ENCODE results near the gene SNX10.
"Not testable (repeated sequence)": the region's sequence is repeated elsewhere in the genome, so short reads cannot be mapped to it uniquely, and the experiment has no call there.

The SNX10 gene, protein sequence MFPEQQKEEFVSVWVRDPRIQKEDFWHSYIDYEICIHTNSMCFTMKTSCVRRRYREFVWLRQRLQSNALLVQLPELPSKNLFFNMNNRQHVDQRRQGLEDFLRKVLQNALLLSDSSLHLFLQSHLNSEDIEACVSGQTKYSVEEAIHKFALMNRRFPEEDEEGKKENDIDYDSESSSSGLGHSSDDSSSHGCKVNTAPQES

DNA sequence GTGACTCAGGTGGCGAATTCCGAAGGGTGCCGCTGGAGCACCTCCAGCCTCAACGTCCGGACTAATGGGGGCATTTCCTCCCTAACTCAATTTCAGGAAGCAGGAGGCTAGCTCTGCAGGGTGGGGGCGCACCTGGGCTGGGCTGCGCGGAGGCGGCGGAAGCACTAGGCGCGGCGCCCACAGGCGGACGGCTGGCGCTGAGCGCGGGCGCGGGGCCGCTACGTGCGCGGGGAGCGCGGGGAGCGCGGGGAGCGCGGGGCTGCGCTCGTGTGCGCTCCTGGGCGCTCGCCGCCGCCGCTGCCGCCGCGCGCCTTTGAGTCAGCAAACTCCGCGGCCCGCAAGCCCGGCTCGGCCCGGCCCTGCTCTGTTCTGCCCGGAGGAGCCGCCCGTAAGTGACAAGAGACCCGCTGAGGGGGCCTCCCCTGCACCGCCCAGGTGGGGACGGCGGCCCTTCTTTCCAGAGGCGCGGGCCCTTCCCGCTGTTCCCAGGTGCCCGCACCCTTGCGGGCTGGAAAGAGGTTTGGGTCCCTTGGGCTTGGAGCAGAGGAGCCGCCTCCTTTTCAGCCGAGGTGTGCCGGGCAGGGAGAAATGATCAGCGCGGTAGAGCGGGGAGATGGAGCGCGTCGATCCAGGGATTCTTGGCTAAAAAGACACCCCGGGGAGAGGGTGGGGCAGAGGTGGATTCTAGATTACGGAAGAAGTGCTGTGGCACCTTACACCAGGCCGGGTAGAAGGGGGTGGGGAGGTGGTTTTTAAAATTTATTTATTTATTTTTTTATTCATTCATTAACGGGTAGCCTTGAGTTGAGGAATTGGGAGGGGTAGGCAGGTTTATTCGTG is at the start of gene SNX10:
Gene SNX10, plus strand, starts transcription at position 164 of the 840 bp plus-strand sequence. CDS start 54,581 bp downstream, outside the sequence.
- no peak for DNase-seq (ENCODE audit: low read depth)

- no peak for DNase-seq (ENCODE audit: low read depth)
These were observed 46.5 kb upstream of the SNX10 start for GRCh38 chr7:26245150-26245549.

GRCh38 chr7:26250239-26250638 is 41.4 kb upstream of the SNX10 start:
- DNase-seq (ENCODE audit: low read depth): no peak

DNA sequence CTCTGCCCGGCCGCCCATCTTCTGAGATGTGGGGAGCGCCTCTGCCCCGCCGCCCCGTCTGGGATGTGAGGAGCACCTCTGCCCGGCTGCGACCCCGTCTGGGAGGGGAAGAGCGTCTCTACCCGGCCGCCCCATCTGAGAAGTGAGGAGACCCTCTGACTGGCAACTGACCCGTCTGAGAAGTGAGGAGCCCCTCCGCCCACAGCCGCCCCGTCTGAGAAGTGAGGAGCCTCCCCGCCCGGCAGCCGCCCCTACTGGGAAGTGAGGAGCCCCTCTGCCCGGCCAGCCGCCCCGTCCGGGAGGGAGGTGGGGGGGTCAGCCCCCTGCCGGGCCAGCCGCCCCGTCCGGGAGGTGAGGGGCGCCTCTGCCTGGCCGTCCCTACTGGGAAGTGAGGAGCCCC is 29.8 kb upstream of the SNX10 start:
- DNase-seq (ENCODE audit: low read depth): not testable (repeated sequence)

DNA sequence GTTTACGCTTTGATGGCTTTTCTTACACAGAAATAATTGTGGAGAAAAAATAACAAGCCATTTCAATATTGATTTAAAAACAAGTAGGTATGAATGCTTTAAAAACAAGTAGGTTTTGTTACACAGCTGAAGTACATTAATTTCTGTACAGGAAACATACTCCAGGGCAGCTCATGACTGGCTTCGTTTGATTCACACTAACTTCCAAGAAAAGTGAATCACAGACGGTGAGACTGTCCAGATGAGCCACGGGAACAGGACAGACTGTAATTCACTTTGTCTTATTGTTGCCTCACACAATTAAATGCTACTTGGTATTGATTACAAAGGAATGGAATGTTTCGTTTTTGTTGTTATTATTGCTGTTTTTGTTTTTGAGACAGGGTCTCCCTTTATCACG is 26.6 kb upstream of the SNX10 start:
- no peak for DNase-seq (ENCODE audit: low read depth)

DNA sequence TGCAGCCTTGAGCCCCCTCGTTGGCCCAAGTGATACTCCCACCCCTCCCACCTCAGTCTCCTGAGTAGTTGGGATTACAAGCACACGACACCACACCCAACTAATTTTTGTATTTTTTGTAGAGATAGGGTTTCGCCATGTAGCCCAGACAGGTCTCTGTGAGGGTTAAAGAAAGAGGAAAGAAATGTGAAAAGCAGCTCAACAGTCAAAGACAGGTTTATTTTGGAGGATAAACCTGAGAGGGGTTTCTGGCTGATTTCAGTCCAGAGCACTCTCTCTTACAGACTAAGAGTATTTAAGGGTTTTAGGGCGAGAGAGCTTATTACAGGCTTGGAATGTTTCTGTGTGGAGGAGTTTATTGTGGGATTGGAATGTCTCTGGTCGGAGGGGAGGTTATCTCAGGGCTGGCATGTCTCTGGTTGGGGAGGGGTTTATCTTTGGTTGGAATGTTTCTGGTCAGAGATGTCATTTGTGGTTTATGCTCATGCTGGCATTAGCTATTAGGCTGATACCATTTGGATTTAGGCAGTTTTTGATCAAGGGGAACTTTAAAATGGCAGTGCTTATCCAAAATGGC is 26.1 kb upstream of the SNX10 start:
- DNase-seq (ENCODE audit: low read depth): no peak

- DNase-seq (ENCODE audit: low read depth): no peak
These were observed 24.0 kb upstream of the SNX10 start for GRCh38 chr7:26267601-26268166.

- no peak for DNase-seq (ENCODE audit: low read depth)
These were observed 16.4 kb upstream of the SNX10 start for GRCh38 chr7:26275213-26275612.

GRCh38 chr7:26278770-26279169 is 12.9 kb upstream of the SNX10 start:
- no peak for DNase-seq (ENCODE audit: low read depth)

GRCh38 chr7:26279405-26279804 is 12.3 kb upstream of the SNX10 start:
- no peak for DNase-seq (ENCODE audit: low read depth)

DNA sequence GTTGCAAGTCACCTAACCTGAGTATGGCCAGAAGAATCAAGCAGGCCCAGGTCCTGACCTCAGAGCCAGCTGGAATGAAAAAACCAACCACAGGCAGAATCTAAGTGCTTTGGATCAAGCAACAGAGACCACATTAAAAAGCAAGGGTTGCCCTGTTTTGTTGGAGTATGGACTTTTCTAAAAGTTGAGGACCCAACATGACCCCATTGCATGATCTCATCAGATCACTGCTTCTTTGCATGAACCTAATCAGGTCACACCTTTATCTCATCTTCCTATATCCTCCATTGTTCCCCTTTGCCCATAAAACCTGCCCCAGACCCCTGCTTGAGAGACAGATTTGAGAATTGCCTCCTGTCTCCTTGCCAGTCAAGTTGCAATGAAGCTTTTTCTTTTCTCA is 11.6 kb upstream of the SNX10 start:
- DNase-seq (ENCODE audit: low read depth): no peak

GRCh38 chr7:26280723-26281122 is 10.9 kb upstream of the SNX10 start:
- DNase-seq (ENCODE audit: low read depth): no peak

GRCh38 chr7:26284477-26284876 is 7.2 kb upstream of the SNX10 start:
- no peak for DNase-seq (ENCODE audit: low read depth)

DNA sequence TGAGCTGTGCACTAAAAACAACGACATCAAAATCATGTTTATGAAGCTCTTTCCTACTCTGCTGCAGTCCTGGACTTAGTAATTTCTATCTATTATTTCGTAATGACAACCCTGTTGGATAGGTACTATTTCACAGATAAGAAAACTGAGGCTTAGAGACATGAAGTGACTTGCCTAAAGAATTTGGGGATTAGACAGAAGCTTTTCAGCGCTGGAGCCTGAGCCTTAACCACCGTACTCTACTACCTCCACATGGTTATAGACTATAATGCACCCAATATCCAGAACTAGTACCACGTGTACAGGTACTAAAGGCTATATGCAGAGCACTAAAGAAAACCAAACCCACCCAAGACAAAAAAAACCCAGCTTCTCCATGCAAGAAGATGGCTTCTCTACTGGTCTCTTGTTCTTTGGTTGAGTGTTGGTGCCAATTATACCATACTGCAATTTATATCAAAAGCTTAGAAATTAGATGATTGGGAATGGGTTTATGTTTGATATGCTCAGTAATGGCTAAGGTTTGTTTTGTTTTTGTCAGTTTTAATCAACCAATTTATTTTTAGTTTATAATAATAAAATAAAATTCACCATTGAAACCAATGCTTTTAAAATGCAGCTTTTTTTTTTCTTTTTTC is 6.5 kb upstream of the SNX10 start:
- no peak for DNase-seq (ENCODE audit: low read depth)

DNA sequence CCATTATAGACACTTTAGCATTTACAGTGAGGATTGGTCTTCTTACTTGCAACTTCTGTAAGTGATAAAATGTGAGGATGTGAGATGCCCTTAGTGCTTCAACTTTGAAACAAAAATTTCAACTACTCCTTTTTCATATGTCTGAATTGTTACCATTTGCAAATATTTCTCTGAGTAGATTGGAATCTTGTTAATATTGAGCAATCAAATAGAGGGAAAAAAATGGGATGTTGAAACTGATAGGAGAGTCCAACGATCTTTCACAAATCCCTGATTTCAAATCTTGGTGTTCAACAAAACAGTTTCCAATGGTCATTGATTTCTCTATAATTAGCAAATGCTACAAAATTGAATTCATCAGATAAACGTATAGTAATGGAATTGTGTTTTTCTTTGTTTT is 5.5 kb upstream of the SNX10 start:
- DNase-seq (ENCODE audit: low read depth): no peak

- DNase-seq (ENCODE audit: low read depth): not testable (repeated sequence)
These were observed 3.5 kb upstream of the SNX10 start for GRCh38 chr7:26288126-26288525.

DNA sequence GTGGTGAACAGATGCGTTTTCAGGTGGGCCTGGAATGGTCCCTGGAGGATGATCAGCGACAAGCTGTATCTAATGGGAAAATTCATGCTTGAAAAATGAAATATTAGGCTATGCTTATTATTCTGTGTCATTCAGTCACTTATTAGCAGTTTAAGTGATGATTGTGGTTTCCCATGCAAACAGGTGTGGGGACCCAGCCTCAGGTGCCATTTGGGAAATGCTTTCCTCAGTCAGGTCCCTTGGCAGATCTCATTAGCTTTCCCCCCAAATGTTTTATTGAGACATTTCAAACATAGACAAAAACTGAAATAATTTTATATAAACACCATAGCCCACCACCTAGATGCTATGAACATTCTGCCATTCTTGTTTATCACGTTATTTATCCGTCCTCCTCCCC is 411 bp upstream of the SNX10 start:
- no peak for DNase-seq (ENCODE audit: low read depth)

- no peak for DNase-seq (ENCODE audit: low read depth)
These were observed 1.3 kb downstream of the SNX10 start for GRCh38 chr7:26292768-26293560.

DNA sequence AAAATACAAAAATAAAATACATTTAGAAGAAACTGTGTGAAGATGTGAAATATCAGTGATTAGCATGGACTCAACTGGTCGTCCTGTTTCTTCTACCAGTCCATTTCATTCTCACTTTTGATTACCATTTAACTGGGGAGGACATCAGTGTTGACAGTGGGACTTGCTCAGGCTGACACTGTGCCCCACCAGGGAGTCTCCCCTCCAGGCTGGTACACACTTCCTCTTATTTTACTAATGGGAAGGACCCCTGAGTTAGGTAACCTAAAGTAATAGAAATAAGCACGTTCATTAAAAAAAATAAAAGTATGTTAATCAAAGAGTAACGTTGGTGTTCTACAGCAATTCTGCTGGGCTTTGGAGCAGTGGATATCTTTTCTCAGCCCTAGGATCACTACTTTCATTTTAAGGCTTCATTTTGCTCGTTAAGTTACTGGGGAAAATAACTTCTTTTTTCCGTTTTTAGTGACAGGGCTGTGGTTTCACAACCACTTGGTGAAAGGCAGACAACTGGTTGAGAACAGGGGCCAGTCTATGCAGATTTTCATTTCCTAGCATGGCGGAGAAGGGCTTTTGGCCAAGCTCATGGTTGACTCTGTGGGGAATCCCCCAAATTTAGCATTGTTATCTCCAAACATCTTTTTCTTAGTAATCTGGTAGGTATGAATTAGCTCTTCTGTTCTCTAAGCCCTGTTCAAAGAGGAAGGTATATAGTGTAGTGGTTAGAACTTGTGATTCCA is 2.1 kb downstream of the SNX10 start:
- DNase-seq (ENCODE audit: low read depth): no peak

DNA sequence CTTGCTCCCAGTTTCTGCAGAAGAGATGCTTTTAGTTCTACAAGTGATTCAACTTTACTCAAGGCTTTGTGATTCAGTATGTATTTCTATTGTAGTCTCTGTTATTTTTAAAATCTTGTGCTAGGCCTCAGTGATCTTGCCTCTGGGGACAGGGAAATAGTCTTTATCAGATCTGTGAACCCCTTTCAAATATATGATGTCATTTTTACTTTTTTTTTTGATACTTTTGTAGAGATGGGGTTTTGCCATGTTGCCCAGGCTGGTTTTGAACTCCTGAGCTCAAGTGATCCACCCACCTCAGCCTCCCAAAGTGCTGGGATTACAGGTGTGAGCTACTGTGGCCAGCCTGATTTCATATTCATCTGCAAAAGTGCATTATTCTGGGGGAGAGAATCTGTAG is 3.4 kb downstream of the SNX10 start:
- DNase-seq (ENCODE audit: low read depth): no peak

- no peak for DNase-seq (ENCODE audit: low read depth)
These were observed 3.9 kb downstream of the SNX10 start for GRCh38 chr7:26295586-26295985.
